Breast epithelium (tissue), 4 donors: ENCODE results near the gene TBC1D2B. TPM values are rescaled to one million over a fixed set of nuclear protein-coding genes. Genes with fewer than 3 reads are reported as not detected.
"Not testable (repeated sequence)": the region's sequence is repeated elsewhere in the genome, so short reads cannot be mapped to it uniquely, and the experiment has no call there.

Experiments
- DNase-seq, 2 donors: peaks; one replicate each; pipeline ENCODE4 v3.0.0-alpha.2; 2019; ENCODE audit warnings: low spot score in 2 of 2
- H3K27ac ChIP-seq, 2 donors: fragments of 200-600 bp; sonication (generic) in 1 of 2; one replicate each; pipeline ENCODE4 v1.5.1; 2016 to 2019; ENCODE audit warnings: mild to moderate bottlenecking in 1 of 2
- H3K27me3 ChIP-seq, 2 donors: fragments of 200-600 bp; sonication (generic) in 1 of 2; one replicate each; pipeline versions ENCODE4 v1.5.1 to v1.6.0; 2017 to 2019; ENCODE audit warnings: control low read depth in 1 of 2, mild to moderate bottlenecking in 1 of 2
- H3K36me3 ChIP-seq: fragments of 200-600 bp; one replicate; pipeline ENCODE4 v1.5.1; 2019
- H3K4me1 ChIP-seq, 2 donors: fragments of 200-600 bp; sonication (generic); one replicate each; pipeline ENCODE4 v1.5.1; 2016 to 2019; ENCODE audit warnings: control low read depth in 1 of 2
- H3K4me3 ChIP-seq, 3 donors: fragments of 200-600 bp; sonication (generic); 1 replicate in 2 of 3; 2 replicates in 1 of 3; pipeline ENCODE4 v1.5.1; 2016 to 2019; ENCODE audit warnings: mild to moderate bottlenecking in 3 of 3, moderate library complexity in 2 of 3
- H3K9me3 ChIP-seq, 2 donors: fragments of 200-600 bp; sonication (generic) in 1 of 2; one replicate each; pipeline ENCODE4 v1.5.1; 2016 to 2019; ENCODE audit warnings: control low read depth in 1 of 2
- POLR2A ChIP-seq: fragments of 450-650 bp; IDR thresholded peaks from one replicate; pipeline ENCODE4 v1.6.1; 2016; ENCODE audit warnings: antibody characterized with exemption, mild to moderate bottlenecking, moderate library complexity
- POLR2AphosphoS5 ChIP-seq, 3 donors: sonication (generic); formaldehyde crosslinking; IDR thresholded peaks; one replicate each; pipeline ENCODE4 v1.6.1; 2017; ENCODE audit warnings: antibody characterized with exemption in 3 of 3
- intact Hi-C: fragments of 100-400 bp; cut with DNase I; formaldehyde crosslinking; loops from one replicate; pipeline ENCODE4 v1.15.1; 2023; ENCODE audit warnings: low total_unique reads
- total RNA-seq, 3 donors: library from RNA; depleted of rRNA; stranded (reverse); fragments of >200 nt; gene quantifications; one replicate each; pipeline ENCODE4 v1.1.0, GENCODE V29; 2016
- TF ChIP-seq, protein P1 (sequence below), 3 donors: fragments of 450-650 bp; IDR thresholded peaks; one replicate each; pipeline ENCODE4 v1.5.1; 2016 to 2017; ENCODE audit warnings: antibody characterized with exemption in 3 of 3, mild to moderate bottlenecking in 3 of 3, moderate library complexity in 3 of 3

The TBC1D2B gene
- total RNA-seq, 3 donors from 2014 or later = 44.9 to 71.0 (median 69.2) TPM

DNA sequence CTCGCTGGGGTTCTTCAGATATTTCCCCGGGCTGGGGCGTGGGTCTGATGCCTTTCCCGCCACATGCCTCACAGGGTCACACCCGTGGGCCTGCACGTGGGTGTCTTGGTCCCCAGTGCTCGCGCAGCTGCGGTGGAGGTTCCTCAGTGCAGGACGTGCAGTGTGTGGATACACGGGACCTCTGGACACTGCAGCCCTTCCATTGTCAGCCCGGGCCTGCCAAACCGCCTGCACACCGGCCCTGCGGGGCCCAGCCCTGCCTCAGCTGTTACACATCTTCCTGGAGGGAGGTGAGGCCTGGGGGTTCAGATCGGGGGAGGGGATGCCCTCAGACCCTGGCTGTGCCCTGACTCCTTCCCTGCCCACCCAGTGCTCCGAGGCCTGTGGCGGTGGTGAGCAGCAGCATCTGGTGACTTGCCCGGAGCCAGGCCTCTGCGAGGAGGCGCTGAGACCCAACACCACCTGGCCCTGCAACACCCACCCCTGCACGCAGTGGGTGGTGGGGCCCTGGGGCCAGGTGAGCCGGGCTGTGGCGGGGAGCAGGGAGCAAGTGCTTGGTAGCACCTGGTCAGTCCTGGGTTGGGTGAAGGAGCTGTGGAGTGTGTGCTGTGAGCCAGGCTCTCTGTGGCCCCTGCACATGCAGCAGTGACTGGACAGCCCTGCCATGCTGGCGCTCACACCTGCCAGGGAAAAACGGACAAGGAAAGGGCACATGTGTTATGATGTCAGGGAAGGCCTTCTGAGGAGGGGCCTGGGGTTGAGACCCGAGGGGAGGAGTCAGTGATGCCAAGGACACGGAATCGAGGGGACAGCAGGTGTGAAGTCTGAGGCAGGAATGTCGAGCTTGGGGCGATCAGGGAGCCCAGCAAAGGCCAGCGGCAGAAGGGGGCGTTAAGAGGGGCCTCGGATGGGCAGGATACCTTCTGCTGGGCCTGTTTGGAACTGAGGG lies 88.9 kb downstream of the TBC1D2B start:
- Histone ChIP-seq H3K9me3 (no peaks in the 10 kb centered on the region), H3K27ac (no peak overlapping the region), H3K27me3 (no peaks in the 10 kb centered on the region), H3K4me1 (peaks cover 0 to 1% of the 10 kb centered on the region in 2 donors), H3K4me3 (no peak overlapping the region), H3K36me3 (no peaks in the 10 kb centered on the region)
- intact Hi-C loops = no loop called here
- DNase-seq = no peak
- TF ChIP-seq POLR2A = no peak

DNA sequence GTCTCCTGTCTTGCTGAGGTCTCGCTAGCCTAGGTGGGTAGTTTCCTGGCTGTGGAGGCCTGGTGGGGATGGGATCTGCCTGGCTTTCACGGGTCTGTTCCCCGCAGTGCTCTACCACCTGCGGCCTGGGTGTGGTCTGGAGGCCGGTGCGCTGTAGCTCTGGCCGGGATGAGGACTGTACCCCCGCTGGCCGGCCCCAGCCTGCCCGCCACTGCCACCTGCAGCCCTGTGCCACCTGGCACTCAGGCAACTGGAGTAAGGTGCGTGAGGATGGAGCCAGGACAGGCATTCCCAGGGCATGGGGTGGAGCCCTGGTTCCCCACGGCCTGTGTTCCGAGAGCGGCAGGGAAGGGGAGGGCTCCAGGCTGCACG lies 89.8 kb downstream of the TBC1D2B start:
- intact Hi-C loops, H3K4me3 ChIP-seq, H3K9me3 ChIP-seq, H3K36me3 ChIP-seq, H3K27ac ChIP-seq, H3K4me1 ChIP-seq, H3K27me3 ChIP-seq: not testable (repeated sequence)
- DNase-seq = peak in 1 of 2 donors; percentile 25

DNA sequence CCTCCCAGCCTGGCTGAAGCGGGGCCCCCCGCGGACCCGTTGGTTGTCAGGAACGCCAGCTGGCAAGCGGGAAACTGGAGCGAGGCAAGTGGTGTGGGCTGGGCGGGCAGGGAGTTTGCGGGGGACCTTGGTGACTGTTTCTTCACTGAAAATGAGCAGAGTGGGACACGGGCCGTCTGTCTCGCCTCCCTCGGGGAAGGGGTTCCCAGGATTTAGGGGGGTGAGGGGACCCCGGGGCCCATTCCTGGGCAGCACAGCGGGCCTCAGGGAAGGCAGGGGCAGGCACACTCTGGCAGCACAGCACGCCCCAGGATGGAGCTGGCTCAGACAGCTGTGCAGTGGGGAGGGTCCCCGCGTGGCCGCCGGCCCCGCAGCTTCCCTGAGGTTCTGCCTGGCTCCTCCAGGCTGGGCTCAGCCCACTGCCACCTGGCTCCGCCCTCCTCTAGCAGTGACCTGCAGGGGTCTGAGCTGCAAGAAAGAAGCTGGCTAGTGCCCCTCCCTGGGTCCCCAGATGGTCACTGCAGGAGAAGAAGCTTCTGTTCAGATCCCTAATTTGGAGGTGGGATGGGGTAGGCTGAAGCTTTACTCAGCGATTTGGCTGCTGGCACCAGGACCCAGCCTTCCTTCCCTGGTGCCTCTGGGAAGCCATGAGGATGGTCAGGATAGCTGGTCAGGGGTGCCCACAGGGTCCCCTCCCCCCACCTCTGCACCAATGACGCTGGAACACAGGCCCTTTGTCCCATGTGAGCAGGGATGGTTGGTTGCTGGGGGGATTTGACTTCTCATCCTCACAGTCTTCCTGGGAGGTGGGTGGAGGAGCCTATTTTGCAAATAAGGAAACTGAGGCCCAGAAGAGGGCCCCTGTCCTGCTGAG lies 90.4 kb downstream of the TBC1D2B start:
- no peaks in the 10 kb centered on the region for H3K36me3 ChIP-seq
- no peaks in the 10 kb centered on the region for H3K9me3 ChIP-seq
- intact Hi-C loops = no loop called here
- H3K4me3 ChIP-seq = no peak overlapping the region
- TF ChIP-seq POLR2AphosphoS5 (IDR thresholded peaks at IDR 0.05) (no peak), POLR2A (no peak)
- TF ChIP-seq, protein P1, sequence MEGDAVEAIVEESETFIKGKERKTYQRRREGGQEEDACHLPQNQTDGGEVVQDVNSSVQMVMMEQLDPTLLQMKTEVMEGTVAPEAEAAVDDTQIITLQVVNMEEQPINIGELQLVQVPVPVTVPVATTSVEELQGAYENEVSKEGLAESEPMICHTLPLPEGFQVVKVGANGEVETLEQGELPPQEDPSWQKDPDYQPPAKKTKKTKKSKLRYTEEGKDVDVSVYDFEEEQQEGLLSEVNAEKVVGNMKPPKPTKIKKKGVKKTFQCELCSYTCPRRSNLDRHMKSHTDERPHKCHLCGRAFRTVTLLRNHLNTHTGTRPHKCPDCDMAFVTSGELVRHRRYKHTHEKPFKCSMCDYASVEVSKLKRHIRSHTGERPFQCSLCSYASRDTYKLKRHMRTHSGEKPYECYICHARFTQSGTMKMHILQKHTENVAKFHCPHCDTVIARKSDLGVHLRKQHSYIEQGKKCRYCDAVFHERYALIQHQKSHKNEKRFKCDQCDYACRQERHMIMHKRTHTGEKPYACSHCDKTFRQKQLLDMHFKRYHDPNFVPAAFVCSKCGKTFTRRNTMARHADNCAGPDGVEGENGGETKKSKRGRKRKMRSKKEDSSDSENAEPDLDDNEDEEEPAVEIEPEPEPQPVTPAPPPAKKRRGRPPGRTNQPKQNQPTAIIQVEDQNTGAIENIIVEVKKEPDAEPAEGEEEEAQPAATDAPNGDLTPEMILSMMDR (IDR thresholded peaks at IDR 0.05) = no peak
- no peaks in the 10 kb centered on the region for H3K4me1 ChIP-seq
- H3K27ac ChIP-seq = no peak overlapping the region
- peak in 1 of 2 donors; percentile 27 for DNase-seq
- H3K27me3 ChIP-seq = no peaks in the 10 kb centered on the region

DNA sequence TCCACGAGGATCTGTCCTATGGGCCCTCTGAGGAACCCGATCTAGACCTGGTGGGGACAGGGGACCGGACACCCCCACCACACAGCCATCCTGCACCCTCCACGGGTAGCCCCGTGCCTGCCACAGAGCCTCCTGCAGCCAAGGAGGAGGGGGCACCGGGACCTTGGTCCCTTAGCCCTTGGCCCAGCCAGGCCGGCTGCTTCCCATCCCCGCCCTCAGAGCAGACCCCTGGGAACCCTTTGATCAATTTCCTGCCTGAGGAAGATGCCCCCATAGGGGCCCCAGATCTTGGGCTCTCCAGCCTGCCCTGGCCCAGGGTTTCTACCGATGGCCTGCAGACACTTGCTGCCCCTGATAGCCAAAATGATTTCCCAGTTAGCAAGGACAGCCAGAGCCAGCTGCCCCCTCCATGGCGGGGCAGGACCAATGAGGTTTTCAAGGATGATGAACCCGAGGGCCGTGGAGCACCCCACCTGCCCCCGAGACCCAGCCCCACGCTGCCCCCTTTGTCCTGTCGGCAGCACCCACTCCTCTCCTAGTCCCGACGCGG lies 91.5 kb downstream of the TBC1D2B start:
- peak in 1 of 2 donors; percentile 44 for DNase-seq
- Histone ChIP-seq H3K9me3 (no peaks in the 10 kb centered on the region), H3K4me1 (no peaks in the 10 kb centered on the region), H3K27ac (no peak overlapping the region), H3K36me3 (no peaks in the 10 kb centered on the region), H3K4me3 (no peak overlapping the region), H3K27me3 (no peaks in the 10 kb centered on the region)
- TF ChIP-seq, protein P1 (IDR thresholded peaks at IDR 0.05) = no peak
- TF ChIP-seq POLR2A = no peak
- no peak for TF ChIP-seq POLR2AphosphoS5 (IDR thresholded peaks at IDR 0.05)
- intact Hi-C loops = no loop called here

DNA sequence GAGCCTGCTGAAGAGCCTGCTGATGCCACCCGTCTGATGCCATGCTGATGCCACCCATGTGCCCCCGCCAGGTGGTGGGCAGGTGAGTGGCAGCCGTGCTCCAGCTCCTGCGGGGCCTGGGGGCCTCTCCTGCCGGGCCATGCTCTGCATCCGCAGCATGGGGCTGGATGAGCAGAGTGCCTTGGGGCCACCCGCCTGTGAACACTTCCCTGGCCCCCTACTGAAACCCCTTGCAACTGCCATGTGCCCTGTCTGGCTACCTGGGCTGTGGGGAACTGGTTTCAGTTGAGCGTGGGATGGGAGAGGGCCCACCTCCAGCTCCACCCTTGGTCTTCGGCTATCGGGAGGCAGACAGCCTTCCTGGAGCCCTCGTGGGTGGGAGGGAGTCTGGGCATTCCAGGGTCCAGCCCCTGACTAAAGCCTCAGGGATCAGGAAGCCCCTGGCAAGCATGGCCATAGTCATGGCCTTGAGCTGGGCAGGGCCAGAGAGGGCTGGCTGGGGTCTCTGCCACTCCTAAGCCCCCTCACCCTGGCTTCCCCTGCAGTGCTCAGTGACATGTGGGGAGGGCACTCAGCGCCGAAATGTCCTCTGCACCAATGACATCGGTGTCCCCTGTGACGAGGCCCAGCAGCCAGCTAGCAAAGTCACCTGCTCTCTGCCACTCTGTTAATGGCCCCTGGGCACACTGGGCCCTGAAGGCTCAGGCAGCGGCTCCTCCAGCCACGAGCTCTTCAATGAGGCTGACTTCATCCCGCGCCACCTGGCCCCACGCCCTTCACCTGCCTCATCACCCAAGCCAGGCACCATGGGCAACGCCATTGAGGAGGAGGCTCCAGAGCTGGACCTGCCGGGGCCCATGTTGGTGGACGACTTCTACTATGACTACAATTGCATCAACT lies 92.2 kb downstream of the TBC1D2B start:
- no peaks in the 10 kb centered on the region for H3K36me3 ChIP-seq
- no peak overlapping the region for H3K4me3 ChIP-seq
- no peaks in the 10 kb centered on the region for H3K27me3 ChIP-seq
- no peaks in the 10 kb centered on the region for H3K9me3 ChIP-seq
- no peak overlapping the region for H3K27ac ChIP-seq
- TF ChIP-seq POLR2A (no peak), POLR2AphosphoS5 (IDR thresholded peaks at IDR 0.05) (no peak)
- TF ChIP-seq, protein P1 (IDR thresholded peaks at IDR 0.05) = no peak
- no peaks in the 10 kb centered on the region for H3K4me1 ChIP-seq
- intact Hi-C loops = no loop called here
- DNase-seq = peak in 1 of 2 donors; percentile 40
